Measurements from ENCODE around the gene BIRC2.

The BIRC2 gene

DNA sequence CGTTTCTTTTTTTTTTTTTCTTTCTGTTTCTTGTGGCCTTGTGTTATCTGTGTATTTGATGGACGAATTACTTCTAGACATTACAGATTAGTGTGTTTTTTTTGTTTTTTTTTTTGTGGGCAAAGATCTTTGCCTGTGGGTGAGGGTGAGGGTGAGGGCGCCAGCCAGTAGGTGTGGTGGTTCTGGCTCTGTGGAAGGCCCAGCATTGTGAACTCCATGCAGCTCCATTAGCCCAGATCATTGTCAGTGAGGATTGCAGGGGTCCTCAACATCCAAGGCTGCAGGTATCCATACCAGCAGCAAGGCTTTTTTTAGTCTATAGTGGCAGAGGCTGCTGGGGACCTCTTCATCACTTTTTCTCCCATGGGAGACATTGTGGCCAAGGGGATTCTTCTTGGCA, 13.7 kb downstream of the BIRC2 start:
- Histone ChIP-seq H3K27me3 (ENCODE audit: insufficient read depth, low read length) (no peaks in the 10 kb centered on the region), H3K9me2 (ENCODE audit: low read depth, low read length) (no peaks in the 10 kb centered on the region), H3K4me1 (ENCODE audit: insufficient read depth, low read length, severe bottlenecking) (peaks cover 22% of the 10 kb centered on the region), H3K4me3 (ENCODE audit: low read depth, low read length, poor library complexity, severe bottlenecking) (no peak overlapping the region), H4K20me1 (ENCODE audit: insufficient read depth, low read length) (no peaks in the 10 kb centered on the region), H3K79me2 (ENCODE audit: insufficient read depth, low read length) (peaks cover 10% of the 10 kb centered on the region; the same call in 1 of the 2 replicates), H3K9ac (ENCODE audit: low read length) (no peak overlapping the region; the same call in 1 of the 2 replicates), H3K36me3 (ENCODE audit: insufficient read depth, low read length) (peaks cover 55% of the 10 kb centered on the region), H3K9me3 (ENCODE audit: low read length) (peaks cover 6% of the 10 kb centered on the region; the same call in 1 of the 2 replicates), H3K4me2 (ENCODE audit: low read length) (peak overlapping the region; percentile 36; the same call in 1 of the 2 replicates), H2AFZ (ENCODE audit: low read length) (no peak overlapping the region), H3F3A (ENCODE audit: insufficient read depth, low read length) (no peaks in the 10 kb centered on the region), H3K27ac (ENCODE audit: low read depth, low read length, poor library complexity, severe bottlenecking) (peak overlapping the region; percentile 63)
- no peak for TF ChIP-seq EZH2 (IDR thresholded peaks at IDR 0.05; ENCODE audit: borderline replicate concordance, low read length)
- TF ChIP-seq, protein P1, sequence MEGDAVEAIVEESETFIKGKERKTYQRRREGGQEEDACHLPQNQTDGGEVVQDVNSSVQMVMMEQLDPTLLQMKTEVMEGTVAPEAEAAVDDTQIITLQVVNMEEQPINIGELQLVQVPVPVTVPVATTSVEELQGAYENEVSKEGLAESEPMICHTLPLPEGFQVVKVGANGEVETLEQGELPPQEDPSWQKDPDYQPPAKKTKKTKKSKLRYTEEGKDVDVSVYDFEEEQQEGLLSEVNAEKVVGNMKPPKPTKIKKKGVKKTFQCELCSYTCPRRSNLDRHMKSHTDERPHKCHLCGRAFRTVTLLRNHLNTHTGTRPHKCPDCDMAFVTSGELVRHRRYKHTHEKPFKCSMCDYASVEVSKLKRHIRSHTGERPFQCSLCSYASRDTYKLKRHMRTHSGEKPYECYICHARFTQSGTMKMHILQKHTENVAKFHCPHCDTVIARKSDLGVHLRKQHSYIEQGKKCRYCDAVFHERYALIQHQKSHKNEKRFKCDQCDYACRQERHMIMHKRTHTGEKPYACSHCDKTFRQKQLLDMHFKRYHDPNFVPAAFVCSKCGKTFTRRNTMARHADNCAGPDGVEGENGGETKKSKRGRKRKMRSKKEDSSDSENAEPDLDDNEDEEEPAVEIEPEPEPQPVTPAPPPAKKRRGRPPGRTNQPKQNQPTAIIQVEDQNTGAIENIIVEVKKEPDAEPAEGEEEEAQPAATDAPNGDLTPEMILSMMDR (IDR thresholded peaks at IDR 0.05; ENCODE audit: low read length), result no peak

DNA sequence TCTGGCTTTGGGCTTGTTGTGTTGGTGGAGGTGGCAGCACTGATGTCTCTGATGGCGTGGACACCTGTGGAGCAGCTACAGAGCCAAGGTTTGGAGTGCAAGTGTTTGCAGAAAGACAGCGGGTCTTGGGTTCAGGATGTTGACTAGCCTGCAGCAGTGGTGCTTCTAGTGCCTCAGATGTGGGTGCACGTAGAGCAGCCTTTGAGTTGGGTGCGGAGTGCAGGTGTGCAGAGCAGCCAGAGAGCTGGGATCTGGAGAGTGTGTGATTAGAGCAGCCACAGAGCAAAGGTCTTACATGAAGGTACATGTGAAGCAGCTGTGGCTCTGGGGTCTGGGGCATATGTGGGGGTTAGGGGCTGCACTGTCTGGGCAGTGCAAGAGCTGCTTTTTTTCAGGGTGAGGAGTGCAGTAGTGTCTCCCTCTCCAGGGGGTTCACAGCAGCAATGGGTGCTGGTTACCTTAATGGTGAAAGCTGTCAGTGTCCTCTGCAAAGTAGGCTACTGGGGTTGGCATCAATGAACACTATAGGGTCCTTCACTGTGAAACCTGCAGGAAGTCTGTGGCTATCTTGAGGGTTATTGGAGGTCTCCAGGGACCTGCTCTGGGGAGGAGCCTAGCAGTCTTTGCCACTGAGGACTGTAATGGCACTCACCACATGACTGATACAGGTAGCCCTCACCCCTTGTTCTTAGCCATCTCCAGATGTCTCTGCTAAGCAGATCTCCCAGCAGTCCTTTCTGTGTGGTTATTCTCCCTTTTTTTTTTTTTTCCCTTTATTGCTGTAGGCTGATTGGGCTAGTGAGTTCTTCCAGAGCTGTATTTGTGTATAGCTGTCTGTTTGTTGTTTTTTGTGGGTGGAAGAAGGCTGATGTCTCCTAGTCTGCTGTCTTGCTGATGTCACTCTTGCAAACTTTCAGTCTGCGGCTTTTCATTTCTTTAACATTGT, 14.3 kb downstream of the BIRC2 start:
- H3K36me3 ChIP-seq (ENCODE audit: insufficient read depth, low read length), result peaks cover 58% of the 10 kb centered on the region
- no peaks in the 10 kb centered on the region for H3K27me3 ChIP-seq (ENCODE audit: insufficient read depth, low read length)
- no peak overlapping the region for H2AFZ ChIP-seq (ENCODE audit: low read length)
- peaks cover 22% of the 10 kb centered on the region for H3K4me1 ChIP-seq (ENCODE audit: insufficient read depth, low read length, severe bottlenecking)
- peaks cover 10% of the 10 kb centered on the region; the same call in 1 of the 2 replicates for H3K79me2 ChIP-seq (ENCODE audit: insufficient read depth, low read length)
- H3K9me3 ChIP-seq (ENCODE audit: low read length), result 0 out of 2 replicates have a peak, but pooled peaks cover 2% of the 10 kb centered on the region
- H3K4me2 ChIP-seq (ENCODE audit: low read length), result peak overlapping the region; percentile 36; the same call in 1 of the 2 replicates
- H3K9me2 ChIP-seq (ENCODE audit: low read depth, low read length), result no peaks in the 10 kb centered on the region
- no peak overlapping the region; the same call in 1 of the 2 replicates for H3K9ac ChIP-seq (ENCODE audit: low read length)
- H4K20me1 ChIP-seq (ENCODE audit: insufficient read depth, low read length), result no peaks in the 10 kb centered on the region
- peak overlapping the region; percentile 63 for H3K27ac ChIP-seq (ENCODE audit: low read depth, low read length, poor library complexity, severe bottlenecking)
- H3F3A ChIP-seq (ENCODE audit: insufficient read depth, low read length), result no peaks in the 10 kb centered on the region
- H3K4me3 ChIP-seq (ENCODE audit: low read depth, low read length, poor library complexity, severe bottlenecking), result no peak overlapping the region
- TF ChIP-seq EZH2 (IDR thresholded peaks at IDR 0.05; ENCODE audit: borderline replicate concordance, low read length), result no peak

DNA sequence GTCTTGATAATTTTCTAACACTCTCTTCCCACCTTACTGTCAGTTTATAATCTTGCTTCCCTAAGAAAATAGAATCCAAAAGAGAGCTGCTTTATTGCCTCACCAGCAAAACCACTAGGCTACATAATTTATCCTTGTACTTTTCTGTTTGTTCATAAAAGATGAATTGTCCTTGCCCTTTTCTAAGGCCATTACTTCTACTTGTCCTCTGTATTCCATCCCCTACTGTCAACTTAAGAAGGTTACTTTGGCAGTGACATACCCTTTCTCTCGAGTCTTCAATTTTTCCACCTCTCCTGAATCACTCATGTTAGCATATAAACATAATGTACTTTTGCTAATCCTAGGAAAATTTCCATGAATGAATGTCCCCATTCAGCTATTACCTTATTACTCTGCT, 18.0 kb downstream of the BIRC2 start:
- no peak overlapping the region for H3K4me3 ChIP-seq (ENCODE audit: low read depth, low read length, poor library complexity, severe bottlenecking)
- no peak overlapping the region for H3K27ac ChIP-seq (ENCODE audit: low read depth, low read length, poor library complexity, severe bottlenecking)
- no peaks in the 10 kb centered on the region for H3K9me2 ChIP-seq (ENCODE audit: low read depth, low read length)
- no peak overlapping the region for H3K4me2 ChIP-seq (ENCODE audit: low read length)
- no peak overlapping the region for H3K9ac ChIP-seq (ENCODE audit: low read length)
- H3F3A ChIP-seq (ENCODE audit: insufficient read depth, low read length), result no peaks in the 10 kb centered on the region
- no peaks in the 10 kb centered on the region for H3K79me2 ChIP-seq (ENCODE audit: insufficient read depth, low read length)
- H3K27me3 ChIP-seq (ENCODE audit: insufficient read depth, low read length), result no peaks in the 10 kb centered on the region
- peaks cover 52% of the 10 kb centered on the region for H3K36me3 ChIP-seq (ENCODE audit: insufficient read depth, low read length)
- H3K9me3 ChIP-seq (ENCODE audit: low read length), result no peaks in the 10 kb centered on the region
- peaks cover 22% of the 10 kb centered on the region for H3K4me1 ChIP-seq (ENCODE audit: insufficient read depth, low read length, severe bottlenecking)
- no peak overlapping the region for H2AFZ ChIP-seq (ENCODE audit: low read length)
- TF ChIP-seq EZH2 (IDR thresholded peaks at IDR 0.05; ENCODE audit: borderline replicate concordance, low read length), result no peak
- TF ChIP-seq, protein P1 (IDR thresholded peaks at IDR 0.05; ENCODE audit: low read length), result no peak
- no peaks in the 10 kb centered on the region for H4K20me1 ChIP-seq (ENCODE audit: insufficient read depth, low read length)

Data from OCI-LY1 (cell line).